ENCODE results near the gene ZNF532. TPM values are rescaled to one million over a fixed set of nuclear protein-coding genes. Genes with fewer than 3 reads are reported as not detected.

ZNF532 gene
- polyA plus RNA-seq, 3 donors from 2014 or later = 0.49 to 0.99 TPM; not detected in 1

DNA sequence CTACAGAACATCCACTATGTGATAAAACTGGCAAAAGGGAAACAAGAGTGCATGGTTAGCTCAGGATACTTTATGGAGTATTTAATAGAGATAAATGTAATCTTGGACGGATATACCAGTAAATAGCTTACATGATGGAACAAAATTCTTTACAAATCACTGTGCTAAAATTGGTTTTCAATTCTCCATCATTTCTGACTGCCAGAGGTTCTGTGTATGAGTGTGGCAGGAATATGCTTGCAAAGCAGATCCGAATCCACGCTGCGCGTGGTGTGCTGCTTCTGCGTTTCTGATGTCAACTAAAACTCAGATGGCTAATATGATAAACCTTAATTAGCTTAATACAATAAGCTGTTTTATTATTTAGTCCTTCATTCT is 2.1 kb downstream of the ZNF532 start:
- H3K4me3 Mint-ChIP-seq = no peak overlapping the region
- peaks cover 3 to 12% (median 4%) of the 10 kb centered on the region in 3 donors for H3K27me3 Mint-ChIP-seq (ENCODE audit: low read depth in 3 of 3)
- DNase-seq = no peak
- no peaks in the 10 kb centered on the region for H3K9me3 Mint-ChIP-seq
- peaks cover 12 to 14% of the 10 kb centered on the region in 2 donors for H3K4me1 Mint-ChIP-seq
- peak overlapping the region in 1 of 6 donors; percentile 21 for H3K27ac Mint-ChIP-seq
- H3K36me3 Mint-ChIP-seq = peaks cover 3 to 14% (median 4%) of the 10 kb centered on the region in 3 donors

DNA sequence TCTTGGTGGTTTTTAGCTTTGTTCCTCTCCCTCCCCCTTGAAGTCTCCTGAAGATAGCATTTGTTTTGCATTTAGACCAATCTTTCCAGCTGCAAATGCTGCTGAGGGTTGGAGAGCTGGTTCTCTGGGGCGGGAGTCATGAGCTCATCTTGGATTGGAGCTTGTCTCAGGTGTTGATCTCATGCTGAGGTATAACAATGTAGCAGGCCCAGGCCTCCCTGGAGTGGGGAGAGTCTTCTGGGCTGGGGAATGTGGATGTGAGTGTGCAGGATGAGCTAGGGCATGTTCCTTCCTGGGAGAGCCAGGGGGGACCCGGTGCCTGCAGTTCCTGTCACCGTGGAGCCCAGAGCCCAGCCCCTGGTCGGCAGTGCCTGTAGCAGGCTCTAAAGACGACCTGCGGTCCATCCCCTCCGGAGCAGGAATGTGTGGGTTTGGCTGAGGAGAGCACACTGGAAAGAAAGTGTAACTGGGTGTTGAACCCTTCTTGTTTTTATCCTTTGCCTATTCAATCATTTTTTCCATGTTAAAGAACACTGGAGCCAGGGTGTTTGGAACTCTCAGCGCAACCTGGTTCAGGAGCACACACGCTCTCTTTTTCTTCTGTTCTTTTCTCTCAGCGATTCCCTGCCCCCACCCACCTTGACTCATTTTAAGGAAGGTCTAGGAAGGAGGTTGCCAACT is 2.7 kb downstream of the ZNF532 start:
- Mint-ChIP-seq H3K4me3 (no peak overlapping the region), H3K36me3 (peaks cover 3 to 14% (median 4%) of the 10 kb centered on the region in 3 donors), H3K9me3 (no peaks in the 10 kb centered on the region), H3K27me3 (ENCODE audit: low read depth in 3 of 3) (peaks cover 3 to 9% (median 4%) of the 10 kb centered on the region in 3 donors), H3K4me1 (peaks cover 10 to 12% of the 10 kb centered on the region in 2 donors), H3K27ac (no peak overlapping the region)
- DNase-seq = no peak

DNA sequence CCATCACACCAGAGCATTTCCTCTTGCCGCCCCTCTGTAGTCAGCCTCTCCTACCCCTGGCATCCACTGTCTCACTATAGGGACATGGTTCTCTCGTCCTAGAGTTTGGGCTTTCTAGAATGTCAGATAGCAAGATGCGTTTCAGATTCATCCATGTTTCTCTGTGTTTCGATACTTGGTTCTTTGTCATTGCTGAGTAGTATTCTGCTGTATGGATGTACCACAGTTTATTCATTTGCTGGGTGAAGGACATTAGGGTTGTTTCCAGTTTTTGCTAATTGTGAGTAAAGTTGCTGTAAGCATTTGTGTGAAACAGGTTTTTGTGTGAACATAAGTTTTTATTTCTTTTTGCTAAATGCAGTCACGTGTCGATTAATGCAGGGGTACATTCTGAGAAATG is 3.8 kb downstream of the ZNF532 start:
- Mint-ChIP-seq H3K4me3 (no peak overlapping the region), H3K27me3 (ENCODE audit: low read depth in 3 of 3) (peaks cover 3 to 4% (median 3%) of the 10 kb centered on the region in 3 donors)

DNA sequence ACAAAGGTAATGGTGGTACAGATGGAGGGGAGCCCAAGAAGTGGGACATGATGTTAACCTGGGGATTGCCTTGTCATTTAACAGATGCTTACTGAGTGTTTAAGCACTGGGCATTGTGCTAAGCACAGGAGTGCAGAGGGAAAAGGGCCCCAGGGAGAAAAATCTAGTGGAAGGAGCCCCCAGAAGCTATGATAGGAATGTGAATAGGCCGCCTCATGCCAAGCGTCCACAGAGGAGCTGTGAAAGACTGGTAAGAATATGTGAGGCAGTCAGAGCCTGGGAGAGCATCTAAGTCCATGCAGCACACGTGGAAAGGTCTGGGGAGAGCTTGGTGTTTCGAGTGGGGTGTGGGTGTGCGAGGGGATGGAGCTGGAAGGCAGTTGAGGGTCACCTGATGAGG is 5.5 kb downstream of the ZNF532 start:
- Mint-ChIP-seq H3K4me1 (no peaks in the 10 kb centered on the region), H3K27me3 (ENCODE audit: low read depth in 3 of 3) (peaks cover 2 to 4% (median 3%) of the 10 kb centered on the region in 3 donors), H3K9me3 (no peaks in the 10 kb centered on the region), H3K27ac (peak overlapping the region in 1 of 6 donors; percentile 23), H3K36me3 (peaks cover 3 to 14% (median 4%) of the 10 kb centered on the region in 3 donors), H3K4me3 (no peak overlapping the region)
- DNase-seq = no peak

More for the DNA sequence above, 3.8 kb downstream of the ZNF532 start:
- H3K27ac Mint-ChIP-seq = no peak overlapping the region
- H3K9me3 Mint-ChIP-seq = no peaks in the 10 kb centered on the region
- H3K36me3 Mint-ChIP-seq = peaks cover 3 to 14% (median 4%) of the 10 kb centered on the region in 3 donors
- no peak for DNase-seq
- H3K4me1 Mint-ChIP-seq = peaks cover 4 to 6% of the 10 kb centered on the region in 2 donors

DNA sequence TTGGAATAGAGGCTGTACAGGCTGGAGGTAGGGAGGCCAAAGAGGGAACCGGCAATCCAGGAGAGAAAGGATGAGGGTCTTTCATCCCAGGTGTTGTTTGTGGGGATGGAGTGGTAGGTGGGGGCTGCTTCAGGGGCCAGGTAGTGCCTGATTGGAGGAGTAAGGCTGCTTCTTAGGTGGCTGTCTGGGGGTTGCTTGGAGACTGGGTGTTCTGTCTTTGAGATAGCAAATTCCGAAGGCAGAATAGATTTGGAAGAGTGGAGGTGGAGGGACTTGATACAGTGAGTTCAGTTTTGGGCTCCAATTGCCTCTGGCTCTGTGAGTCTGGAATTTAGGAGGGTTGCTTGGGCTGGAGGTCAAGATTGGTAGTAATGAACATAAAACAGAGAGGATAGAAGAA is 5.9 kb downstream of the ZNF532 start:
- Mint-ChIP-seq H3K27ac (no peak overlapping the region), H3K9me3 (no peaks in the 10 kb centered on the region), H3K4me1 (no peaks in the 10 kb centered on the region), H3K4me3 (no peak overlapping the region), H3K36me3 (peaks cover 3 to 14% (median 4%) of the 10 kb centered on the region in 3 donors), H3K27me3 (ENCODE audit: low read depth in 3 of 3) (peaks cover 0 to 4% (median 2%) of the 10 kb centered on the region in 3 donors)
- no peak for DNase-seq

DNA sequence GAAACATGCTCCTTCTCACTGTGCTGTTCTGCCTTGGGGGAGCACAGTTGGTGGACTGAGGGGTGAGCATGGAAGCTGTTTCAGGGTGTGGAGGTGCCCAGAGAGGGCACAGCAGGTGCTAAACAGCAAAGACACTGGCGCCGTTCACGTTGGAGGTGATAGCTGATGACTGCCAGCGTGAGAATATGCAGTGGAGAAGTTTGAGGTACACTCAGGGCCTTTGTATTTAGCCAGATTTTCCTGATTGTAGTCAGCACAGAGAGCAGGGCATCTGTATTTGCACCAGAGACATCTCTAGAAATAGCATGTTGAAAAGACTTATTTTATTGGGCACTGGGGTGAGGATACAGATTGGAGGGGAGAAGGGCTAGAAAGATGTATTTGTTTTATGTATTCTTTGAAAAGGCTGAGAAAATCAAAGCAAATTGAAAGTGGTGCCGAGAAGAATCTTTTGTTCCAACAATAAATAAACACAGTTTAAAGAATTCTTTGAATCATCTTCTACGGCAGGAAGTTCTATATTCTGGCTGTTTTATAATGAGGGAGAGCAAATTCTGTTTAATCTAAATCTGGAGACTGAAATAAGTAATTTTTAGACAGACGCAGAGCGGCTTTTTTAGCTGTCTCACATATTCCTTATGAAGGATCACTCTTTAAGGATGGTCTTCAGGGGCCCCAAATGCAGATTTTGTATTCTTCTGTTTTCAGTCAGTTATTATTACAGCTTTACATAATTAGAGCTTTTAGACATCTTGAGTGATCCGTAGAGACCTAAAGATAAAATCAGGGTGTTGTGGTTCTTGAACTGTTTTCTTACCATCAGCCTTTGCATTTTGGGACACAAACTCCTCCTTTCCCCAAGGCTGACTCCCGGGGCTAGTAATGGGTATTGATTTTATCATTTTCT is 7.1 kb downstream of the ZNF532 start:
- Mint-ChIP-seq H3K27me3 (ENCODE audit: low read depth in 3 of 3) (peaks cover 0 to 1% (median 0%) of the 10 kb centered on the region in 3 donors), H3K4me1 (no peaks in the 10 kb centered on the region), H3K4me3 (no peak overlapping the region), H3K36me3 (peaks cover 3 to 10% (median 4%) of the 10 kb centered on the region in 3 donors), H3K27ac (no peak overlapping the region), H3K9me3 (no peaks in the 10 kb centered on the region)
- no peak for DNase-seq

DNA sequence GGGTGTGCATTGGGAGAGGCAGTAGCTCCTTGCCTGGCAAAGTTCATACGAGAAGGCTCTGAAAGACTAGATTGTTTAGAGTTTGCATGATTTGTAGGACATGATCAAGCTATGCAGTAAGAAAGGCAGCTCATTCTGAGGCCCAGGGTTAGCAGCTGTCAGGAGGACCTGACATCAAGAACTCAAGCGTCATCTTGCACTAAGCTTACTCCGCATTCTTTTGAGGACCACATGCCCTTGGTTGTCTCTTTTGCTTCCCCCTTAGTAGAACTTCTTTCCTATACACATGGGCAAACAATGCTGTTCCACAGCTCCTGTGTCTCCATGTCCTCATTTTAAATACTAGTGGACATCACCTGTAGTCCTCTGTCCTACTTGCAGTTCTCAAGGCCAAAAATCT is 14.0 kb downstream of the ZNF532 start:
- Mint-ChIP-seq H3K4me1 (no peaks in the 10 kb centered on the region), H3K9me3 (no peaks in the 10 kb centered on the region), H3K27me3 (ENCODE audit: low read depth in 3 of 3) (peaks cover 0 to 4% (median 2%) of the 10 kb centered on the region in 3 donors), H3K27ac (no peak overlapping the region), H3K36me3 (peaks cover 0 to 3% (median 0%) of the 10 kb centered on the region in 3 donors), H3K4me3 (no peak overlapping the region)
- no peak for DNase-seq

DNA sequence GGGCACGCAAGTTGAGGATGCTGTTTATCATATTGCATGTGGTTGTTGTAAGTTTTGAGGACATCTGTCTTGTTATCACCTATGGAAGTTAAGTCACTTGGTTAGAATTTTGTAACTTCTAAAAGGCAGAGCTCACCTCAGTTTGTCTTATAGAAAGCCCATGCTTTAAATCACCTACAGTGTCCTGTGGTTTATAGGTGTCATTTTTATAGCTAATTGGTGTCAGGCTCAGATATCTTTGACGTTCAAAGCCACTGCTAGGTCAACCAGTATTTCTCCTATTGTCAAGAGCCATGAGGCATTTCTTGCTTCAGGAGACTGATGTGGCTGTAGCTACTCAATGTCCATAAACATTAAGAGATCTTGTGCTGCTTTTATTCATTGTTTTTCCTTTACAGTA is 16.8 kb downstream of the ZNF532 start:
- DNase-seq = no peak
- H3K27me3 Mint-ChIP-seq (ENCODE audit: low read depth in 3 of 3) = peaks cover 0 to 4% (median 2%) of the 10 kb centered on the region in 3 donors
- no peak overlapping the region for H3K27ac Mint-ChIP-seq
- peaks cover 0 to 3% of the 10 kb centered on the region in 2 donors for H3K4me1 Mint-ChIP-seq
- H3K9me3 Mint-ChIP-seq = no peaks in the 10 kb centered on the region
- H3K4me3 Mint-ChIP-seq = no peak overlapping the region
- H3K36me3 Mint-ChIP-seq = peaks cover 0 to 3% (median 0%) of the 10 kb centered on the region in 3 donors

DNA sequence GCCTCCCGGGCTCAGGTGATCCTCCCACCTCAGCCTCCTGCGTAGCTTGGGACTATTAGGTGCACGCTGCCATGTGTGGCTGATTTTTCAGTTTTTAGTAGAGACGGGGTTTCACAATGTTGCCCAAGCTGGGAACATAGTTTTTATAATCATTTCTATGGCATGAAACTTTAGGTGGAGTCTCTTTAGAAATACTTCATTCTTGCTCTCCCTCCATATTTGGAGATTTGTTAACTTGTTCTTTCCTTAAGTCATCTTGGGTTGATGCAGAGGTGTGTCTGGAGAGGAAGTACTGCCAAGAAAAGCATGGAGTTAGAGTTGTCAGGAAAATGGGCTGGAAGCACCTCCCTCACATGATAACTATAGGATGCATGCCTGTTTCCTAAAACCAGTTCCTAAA is 17.4 kb downstream of the ZNF532 start:
- no peak for DNase-seq
- Mint-ChIP-seq H3K27me3 (ENCODE audit: low read depth in 3 of 3) (peaks cover 0 to 5% (median 2%) of the 10 kb centered on the region in 3 donors), H3K9me3 (no peaks in the 10 kb centered on the region), H3K4me3 (no peak overlapping the region), H3K27ac (no peak overlapping the region), H3K4me1 (peaks cover 3 to 9% of the 10 kb centered on the region in 2 donors), H3K36me3 (peaks cover 0 to 3% (median 0%) of the 10 kb centered on the region in 3 donors)

DNA sequence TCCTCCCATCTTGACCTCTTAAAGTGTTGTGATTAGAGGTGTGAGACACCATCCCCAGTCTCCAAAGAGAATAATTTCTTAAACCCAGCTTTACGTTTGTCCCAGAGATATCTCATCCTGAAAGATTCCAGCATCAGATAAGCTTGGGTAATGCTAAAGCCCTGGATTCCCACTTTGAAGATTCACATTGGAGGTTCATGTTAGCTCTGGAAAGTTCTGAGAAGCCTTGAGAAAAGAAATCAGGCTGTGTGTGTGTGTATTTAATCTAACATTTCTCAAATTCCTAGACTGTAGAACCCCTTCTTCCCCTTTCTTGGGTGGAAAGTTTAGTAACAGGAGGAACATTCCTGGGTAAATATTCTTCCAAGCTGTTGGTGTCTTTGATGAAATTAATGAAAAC is 18.0 kb downstream of the ZNF532 start:
- peaks cover 10 to 15% of the 10 kb centered on the region in 2 donors for H3K4me1 Mint-ChIP-seq
- no peaks in the 10 kb centered on the region for H3K9me3 Mint-ChIP-seq
- peaks cover 0 to 3% (median 0%) of the 10 kb centered on the region in 3 donors for H3K36me3 Mint-ChIP-seq
- DNase-seq = no peak
- H3K27ac Mint-ChIP-seq = no peak overlapping the region
- H3K27me3 Mint-ChIP-seq (ENCODE audit: low read depth in 3 of 3) = peaks cover 0 to 5% (median 0%) of the 10 kb centered on the region in 3 donors
- H3K4me3 Mint-ChIP-seq = no peak overlapping the region

DNA sequence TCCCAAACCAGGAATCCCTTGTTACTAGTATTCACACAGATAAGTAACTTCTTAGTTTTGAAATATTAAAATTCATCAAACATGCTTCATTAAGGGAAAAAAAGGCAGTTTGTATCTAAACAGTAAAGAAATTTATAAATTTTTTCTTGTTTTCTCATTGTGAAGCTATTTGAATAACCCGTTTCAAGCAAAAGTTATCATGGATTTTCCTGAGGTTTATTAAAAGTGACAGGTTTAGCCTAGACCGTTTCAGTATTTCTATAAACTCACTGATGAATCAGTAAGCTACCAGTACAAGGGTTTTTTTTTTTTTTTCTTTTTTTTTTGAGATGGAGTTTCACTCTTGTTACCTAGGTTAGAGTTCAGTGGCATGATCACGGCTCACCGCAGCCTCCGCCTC is 20.0 kb downstream of the ZNF532 start:
- Mint-ChIP-seq H3K27me3 (ENCODE audit: low read depth in 3 of 3) (peaks cover 0 to 5% (median 0%) of the 10 kb centered on the region in 3 donors), H3K9me3 (no peaks in the 10 kb centered on the region), H3K27ac (no peak overlapping the region), H3K36me3 (peaks cover 0 to 2% (median 0%) of the 10 kb centered on the region in 3 donors), H3K4me1 (peaks cover 11 to 18% of the 10 kb centered on the region in 2 donors), H3K4me3 (no peak overlapping the region)
- DNase-seq = no peak

DNA sequence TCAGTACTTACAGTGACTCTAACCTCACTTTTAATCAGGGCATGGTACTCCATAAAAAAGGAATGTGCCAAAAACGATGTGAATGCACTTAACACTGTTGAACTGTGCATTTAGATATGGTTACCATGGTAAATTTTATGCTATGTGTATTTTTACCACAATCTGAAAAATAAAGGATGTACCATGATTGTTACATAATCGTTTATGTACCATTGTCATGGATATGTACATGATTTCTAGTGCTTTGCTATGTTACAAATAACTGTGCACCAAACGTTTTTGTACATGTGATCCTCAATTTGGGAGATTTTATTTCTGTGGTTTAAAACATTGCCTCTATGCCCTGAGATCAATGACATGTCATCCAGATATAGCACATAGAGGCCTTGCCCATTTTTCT is 21.8 kb downstream of the ZNF532 start:
- DNase-seq = no peak
- H3K4me1 Mint-ChIP-seq = peaks cover 11 to 18% of the 10 kb centered on the region in 2 donors
- H3K27me3 Mint-ChIP-seq (ENCODE audit: low read depth in 3 of 3) = peaks cover 0 to 5% (median 0%) of the 10 kb centered on the region in 3 donors
- H3K36me3 Mint-ChIP-seq = no peaks in the 10 kb centered on the region
- no peaks in the 10 kb centered on the region for H3K9me3 Mint-ChIP-seq
- H3K4me3 Mint-ChIP-seq = peak overlapping the region in 2 of 5 donors; percentile 18 to 44
- peak overlapping the region in 2 of 6 donors; percentile 12 to 34 for H3K27ac Mint-ChIP-seq

DNA sequence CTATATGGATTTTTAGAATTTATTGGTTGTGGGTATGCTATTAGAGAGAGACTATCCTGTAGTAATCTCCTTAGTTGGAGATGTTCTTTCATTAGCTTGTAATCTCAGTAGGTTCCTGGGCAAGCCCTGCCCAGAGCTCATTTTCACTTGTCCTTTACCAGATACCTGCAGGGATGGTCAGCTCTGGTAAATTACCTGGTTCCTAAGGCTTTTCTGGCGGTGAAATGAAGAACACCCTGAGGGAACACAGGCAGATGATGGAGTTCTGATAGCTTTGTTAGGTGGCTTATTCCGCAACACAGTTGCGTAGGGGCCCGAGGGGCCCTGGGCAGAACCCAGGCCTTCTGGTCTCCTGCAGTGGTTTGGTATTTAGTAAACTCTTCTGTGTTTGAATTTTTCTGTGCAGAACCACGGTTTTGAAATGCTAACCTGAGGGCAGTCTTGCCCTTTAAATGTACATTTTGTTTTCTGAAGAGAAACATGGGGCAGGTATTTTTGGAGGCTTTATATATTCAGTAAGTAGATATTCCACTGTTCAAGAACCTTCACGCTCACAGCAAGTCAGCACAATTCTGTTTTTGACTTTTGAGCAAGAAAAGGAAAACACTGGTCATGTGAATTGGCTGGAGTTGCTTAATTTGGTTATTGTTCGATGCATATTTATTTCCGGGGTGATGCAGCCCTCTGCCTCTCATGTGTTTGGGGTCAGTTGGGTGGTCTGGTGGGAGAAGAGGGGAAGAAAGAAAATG is 22.4 kb downstream of the ZNF532 start:
- Mint-ChIP-seq H3K27ac (peak overlapping the region in 5 of 6 donors; percentile 42 to 89 (median 59)), H3K36me3 (no peaks in the 10 kb centered on the region), H3K4me1 (peaks cover 13 to 18% of the 10 kb centered on the region in 2 donors), H3K4me3 (peak overlapping the region in 4 of 5 donors; percentile 56 to 76 (median 60)), H3K9me3 (no peaks in the 10 kb centered on the region), H3K27me3 (ENCODE audit: low read depth in 3 of 3) (peaks cover 0 to 5% (median 0%) of the 10 kb centered on the region in 3 donors)
- no peak for DNase-seq
